IPS-NIHi11 (cell line): ENCODE measurements around the gene SAMD1.

ENCODE experiments used
- DNase-seq: peaks from one replicate; pipeline ENCODE4 v3.0.0; 2012; ENCODE audit warnings: mixed read lengths, low spot score

The SAMD1 gene

GRCh38 chr19:14090509-14091080 lies at the start of gene SAMD1:
TSS of gene SAMD1 (minus strand) at chr19:14090751.
- peak; percentile 87 for DNase-seq

GRCh38 chr19:14139944-14140343 lies 49.4 kb upstream of the SAMD1 start:
- no peak for DNase-seq

- DNase-seq, result no peak
These were observed 48.2 kb upstream of the SAMD1 start for GRCh38 chr19:14138576-14139265.

- DNase-seq, result peak; percentile 95
These were observed 46.1 kb upstream of the SAMD1 start, which contains the start of gene ASF1B for GRCh38 chr19:14136509-14137281. TSS of gene ASF1B (minus strand) at chr19:14136589. CDS start at chr19:14136456, 133 bp downstream.

DNA sequence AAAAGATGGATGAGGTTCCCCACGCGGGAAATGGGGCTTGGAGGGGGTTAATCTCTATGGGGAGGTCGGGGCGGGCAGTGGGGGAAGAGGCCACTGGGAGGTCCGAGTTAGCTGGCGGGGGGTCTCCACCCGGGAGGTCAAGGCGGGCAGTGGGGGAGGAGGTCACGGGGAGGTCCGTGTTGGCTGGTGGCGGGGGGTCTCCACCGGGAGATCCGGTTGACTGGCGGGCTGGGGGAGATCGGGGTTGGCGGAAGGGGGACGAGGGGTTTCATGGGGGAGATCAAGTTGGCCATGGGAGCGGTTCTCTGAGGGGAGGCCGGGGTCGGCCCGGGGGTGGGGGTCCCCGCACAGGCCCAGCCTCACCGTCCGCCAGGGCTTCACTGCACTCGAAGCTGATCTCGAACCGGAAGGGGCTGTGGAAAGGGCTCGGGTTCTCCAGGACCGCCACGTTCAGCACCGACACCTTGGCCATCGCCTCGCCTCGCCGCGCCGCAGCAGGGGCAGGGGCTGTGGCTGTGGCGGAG lies 45.5 kb upstream of the SAMD1 start:
- no peak for DNase-seq

- no peak for DNase-seq
These were observed 44.8 kb upstream of the SAMD1 start for GRCh38 chr19:14135355-14135754.

GRCh38 chr19:14127929-14128509 lies 37.5 kb upstream of the SAMD1 start:
- no peak for DNase-seq

DNA sequence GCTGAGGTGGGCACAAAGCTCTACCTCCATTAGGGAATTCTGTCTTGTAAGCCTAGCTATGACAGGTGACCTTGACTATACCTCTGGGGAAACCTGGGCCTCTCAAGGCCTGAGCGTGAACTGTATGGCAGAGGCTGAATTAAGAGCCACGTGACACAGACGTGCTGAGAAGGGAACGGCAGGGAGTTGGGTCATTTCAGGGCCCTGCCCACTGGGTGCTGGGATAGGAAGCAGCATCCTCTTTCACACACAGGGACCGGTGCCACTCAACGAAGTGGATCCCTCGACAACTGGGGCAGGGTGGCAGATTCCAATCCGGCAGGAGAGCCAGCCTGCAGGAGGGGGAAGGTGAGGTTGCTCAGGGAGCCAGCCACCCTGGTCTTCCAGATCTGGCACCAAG lies 36.6 kb upstream of the SAMD1 start:
- DNase-seq, result no peak

GRCh38 chr19:14122924-14123323 lies 32.4 kb upstream of the SAMD1 start:
- no peak for DNase-seq

GRCh38 chr19:14120497-14120780 lies 29.9 kb upstream of the SAMD1 start:
- no peak for DNase-seq

DNA sequence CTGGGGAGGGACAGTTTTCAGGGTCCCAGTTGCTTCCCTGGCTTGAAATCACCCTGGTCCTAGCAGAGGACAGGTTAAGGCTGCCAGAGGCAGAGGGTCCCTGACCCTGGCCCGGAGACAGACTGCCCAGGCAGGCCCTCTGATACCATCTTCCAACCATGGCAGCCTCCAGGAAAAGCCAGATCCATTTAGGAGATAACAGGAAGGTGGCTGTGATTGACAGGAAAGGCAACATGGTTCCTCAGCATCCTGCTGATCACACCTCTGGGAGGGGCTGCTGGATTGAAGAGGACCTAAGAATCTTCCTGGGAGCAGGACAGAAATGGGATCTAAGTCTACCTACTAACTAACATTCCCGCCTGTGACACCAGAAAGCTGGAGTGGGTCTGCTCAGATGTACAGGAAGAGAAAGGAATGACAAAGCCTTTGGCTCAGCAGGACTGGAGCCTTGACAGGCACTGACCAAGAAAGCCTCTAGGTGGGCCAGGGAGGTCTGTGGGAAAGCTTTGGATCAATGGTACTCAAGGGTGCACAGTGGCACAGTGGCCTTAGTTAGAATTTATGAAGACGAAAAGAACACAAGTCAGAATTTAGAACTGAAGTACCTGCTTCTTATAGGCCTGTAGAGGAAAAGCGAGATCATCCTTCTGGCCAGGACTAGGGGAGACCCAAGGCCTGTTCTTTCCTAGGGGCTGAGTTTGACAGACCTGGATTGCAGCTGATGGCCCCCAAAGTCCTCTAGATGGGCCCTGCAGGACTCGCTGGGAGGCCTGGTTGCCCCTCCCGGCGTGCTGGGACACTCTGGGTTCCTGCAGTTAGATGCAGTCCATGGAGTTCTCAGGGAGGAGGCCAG lies 29.3 kb upstream of the SAMD1 start:
- DNase-seq, result no peak

DNA sequence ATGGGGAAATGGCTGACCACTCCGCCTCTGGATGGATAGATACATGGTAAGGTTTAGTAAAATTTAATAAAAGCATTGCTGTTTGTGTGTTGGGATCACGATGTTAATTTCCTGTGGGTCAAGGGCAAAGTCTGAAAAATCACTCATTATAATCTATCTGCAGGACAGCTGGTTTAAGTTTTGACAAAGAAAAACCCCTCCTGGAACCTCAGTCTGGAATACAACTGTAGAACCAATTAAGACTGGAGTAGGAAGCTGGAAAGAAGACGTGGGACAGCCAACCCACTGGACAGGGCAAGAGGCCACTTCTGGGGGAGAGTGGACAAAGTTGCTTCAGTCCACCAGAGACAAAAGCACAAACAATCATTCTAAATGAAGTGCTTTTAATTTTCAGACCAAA lies 28.6 kb upstream of the SAMD1 start:
- DNase-seq, result no peak

- no peak for DNase-seq
These were observed 27.9 kb upstream of the SAMD1 start for GRCh38 chr19:14118165-14119051.

DNA sequence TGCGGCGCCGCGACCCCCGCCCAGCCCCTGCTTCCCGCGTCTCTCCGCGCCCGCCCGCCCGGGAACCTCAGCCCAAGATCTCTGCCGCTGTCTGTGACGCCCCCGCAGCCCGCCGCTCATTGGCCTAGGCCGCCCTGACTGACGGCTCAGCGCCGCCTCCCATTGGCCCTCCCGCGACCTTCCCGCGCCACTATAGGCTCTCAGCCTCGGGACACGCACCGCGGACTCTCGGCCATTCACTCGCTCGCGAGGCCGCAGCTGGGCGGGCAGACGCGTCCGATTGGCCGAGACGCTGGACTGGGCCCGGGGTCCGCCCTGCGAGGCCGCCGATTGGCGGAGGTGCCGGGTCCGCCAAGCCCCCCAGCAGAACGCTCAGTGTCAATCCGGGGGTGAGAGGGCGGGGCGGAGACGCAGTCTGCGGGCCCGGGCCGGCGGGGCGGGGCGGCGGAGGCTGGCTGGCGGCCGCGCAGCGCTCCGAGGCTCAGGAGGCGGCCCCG lies 27.2 kb upstream of the SAMD1 start, which contains the start of gene PRKACA:
Gene PRKACA (minus strand): TSS at position 95 of the 497 bp plus-strand sequence. CDS start 215 bp downstream, outside the sequence.
- peak; percentile 99 for DNase-seq

DNA sequence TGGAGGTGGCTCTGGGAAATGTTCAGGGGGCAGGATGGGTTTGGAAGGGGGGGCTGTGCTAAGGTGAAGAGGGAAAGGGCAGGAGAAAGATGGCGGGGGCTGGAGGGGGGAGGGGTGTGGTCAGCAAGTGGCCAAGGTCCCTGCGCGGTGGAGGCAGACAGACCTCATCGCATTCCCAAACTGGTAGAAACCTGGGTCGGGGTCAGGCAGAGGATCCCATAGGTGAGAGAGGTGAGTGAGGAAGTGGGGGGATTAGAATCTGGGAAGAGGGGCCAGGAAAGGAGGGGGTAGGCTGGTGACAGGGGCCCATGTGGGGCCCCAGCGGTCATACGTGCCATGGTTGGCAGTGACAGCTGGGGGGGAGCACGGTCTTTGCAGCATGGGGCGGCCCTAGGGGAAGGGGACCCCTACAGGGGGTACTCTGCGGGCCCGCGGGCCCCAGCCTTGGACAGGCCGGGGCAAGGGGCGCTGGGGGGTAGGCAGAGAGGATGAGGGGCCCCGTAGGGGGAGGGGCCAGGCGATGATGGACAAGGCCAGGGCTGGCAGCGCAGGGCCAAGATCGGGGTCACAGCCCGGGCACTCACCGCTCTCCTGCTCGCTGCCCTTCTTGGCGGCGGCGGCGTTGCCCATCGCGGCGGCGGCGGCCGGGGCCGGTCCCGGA lies 26.5 kb upstream of the SAMD1 start:
- DNase-seq, result peak; percentile 41

GRCh38 chr19:14116525-14116917 lies 26.0 kb upstream of the SAMD1 start:
- DNase-seq, result no peak

DNA sequence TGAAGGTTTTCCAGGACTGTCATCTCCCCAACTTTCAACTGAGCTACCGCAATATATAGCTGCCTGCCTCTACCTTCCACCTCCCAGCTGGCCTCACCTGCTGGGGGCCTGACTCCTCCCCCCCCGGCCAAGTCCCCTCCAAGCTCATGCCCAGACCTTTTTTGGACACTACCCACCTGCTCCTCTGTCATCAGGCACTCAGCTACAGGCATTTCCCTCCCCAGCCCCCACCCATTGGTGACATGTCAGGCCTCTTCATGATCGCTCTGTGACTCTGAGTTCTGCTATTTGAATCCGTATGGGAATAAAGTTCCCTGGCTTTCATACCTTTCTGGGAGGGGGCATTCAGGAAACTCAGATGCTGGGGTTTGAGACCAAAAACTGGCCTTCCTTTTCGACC lies 25.2 kb upstream of the SAMD1 start:
- no peak for DNase-seq

- DNase-seq, result peak; percentile 66
These were observed 24.3 kb upstream of the SAMD1 start for GRCh38 chr19:14114854-14115253.

GRCh38 chr19:14114439-14114838 lies 23.9 kb upstream of the SAMD1 start:
- DNase-seq, result no peak
